Adipose tissue (tissue), 3 donors: ENCODE measurements around the gene PPP2R2D. TPM values are rescaled to one million over a fixed set of nuclear protein-coding genes. Genes with fewer than 3 reads are reported as not detected.

Source experiments
- H3K27ac ChIP-seq: one replicate; pipeline ENCODE4 v1.5.1; 2013; ENCODE audit warnings: low read depth, low read length
- WGBS, 3 donors: extraction: QIAGEN DNeasy Blood & Tissue Kit; methylation state at CpG; one replicate each; pipeline ENCODE4 v1.1.7; 2013; 5-methylcytosine and 5-hydroxymethylcytosine counted together
- polyA plus RNA-seq, 3 donors: library from polyadenylated mRNA; stranded (reverse); fragments of 200-250 nt; gene quantifications; one replicate each; pipeline ENCODE4 v1.2.3, GENCODE V29; 2013
- donor health status: healthy with polysubstance abuse.
- donor health status: Bipolar disorder and iron deficiency.
- donor health status: healthy.

Gene PPP2R2D
- polyA plus RNA-seq, 3 donors: 17.0 to 100 (median 18.5) TPM

GRCh38 chr10:131997366-131998049, 96.7 kb downstream of the PPP2R2D start:
- peak overlapping the region; percentile 28 for H3K27ac ChIP-seq
- 22 to 47% (median 41%) methylated on average over 13 of the region's 13 CpGs for WGBS, 3 donors

GRCh38 chr10:131998050-131998844, 97.4 kb downstream of the PPP2R2D start:
- peak overlapping the region; percentile 28 for H3K27ac ChIP-seq
- 49 to 73% (median 68%) methylated on average over 15 of the region's 15 CpGs for WGBS, 3 donors

- WGBS, 3 donors: 90 to 92% (median 91%) methylated on average over 18 of the region's 18 CpGs
- H3K27ac ChIP-seq: no peak overlapping the region
These were observed 98.3 kb downstream of the PPP2R2D start for GRCh38 chr10:131998845-131999681.

GRCh38 chr10:132001238-132001972, 100.6 kb downstream of the PPP2R2D start:
- 62 to 73% (median 66%) methylated on average over 15 of the region's 15 CpGs for WGBS, 3 donors
- H3K27ac ChIP-seq: no peak overlapping the region

- WGBS, 3 donors: 55 to 93% (median 90%) methylated on average over 4 of the region's 4 CpGs
- H3K27ac ChIP-seq: no peak overlapping the region
These were observed 101.2 kb downstream of the PPP2R2D start for GRCh38 chr10:132002004-132002403.

GRCh38 chr10:132003282-132003924, 102.6 kb downstream of the PPP2R2D start:
- H3K27ac ChIP-seq: no peak overlapping the region
- WGBS, 3 donors: 75 to 79% (median 75%) methylated on average over 12 of the region's 12 CpGs

GRCh38 chr10:132004052-132004451, 103.2 kb downstream of the PPP2R2D start:
- WGBS, 3 donors: 76 to 90% (median 77%) methylated on average over 10 of the region's 10 CpGs
- H3K27ac ChIP-seq: no peak overlapping the region

- WGBS, 3 donors: 90 to 96% (median 91%) methylated on average over 6 of the region's 6 CpGs
- H3K27ac ChIP-seq: no peak overlapping the region
These were observed 104.3 kb downstream of the PPP2R2D start for GRCh38 chr10:132005147-132005546.

- no peak overlapping the region for H3K27ac ChIP-seq
- WGBS, 3 donors: 87 to 94% (median 92%) methylated on average over 4 of the region's 4 CpGs
These were observed 106.2 kb downstream of the PPP2R2D start for GRCh38 chr10:132006966-132007365.

DNA sequence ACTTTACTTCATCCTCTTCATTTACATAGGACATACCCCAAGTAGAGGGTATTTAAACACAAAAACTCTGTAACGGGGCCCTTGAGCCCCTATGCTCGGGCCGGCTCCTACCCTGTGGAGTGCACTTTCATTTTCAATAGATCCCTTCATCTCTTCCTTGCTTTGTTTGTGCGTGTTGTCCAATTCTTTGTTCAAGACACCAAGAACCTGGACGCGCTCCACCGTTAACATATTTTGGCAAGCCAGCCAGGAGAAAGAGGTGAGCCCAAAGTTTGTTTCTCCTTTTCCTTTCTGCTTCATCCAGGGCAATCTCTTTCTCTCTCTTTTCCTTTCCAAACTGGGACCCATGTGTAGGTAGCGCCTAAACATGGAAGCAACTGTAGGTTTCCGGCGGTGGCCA, 106.9 kb downstream of the PPP2R2D start:
- no peak overlapping the region for H3K27ac ChIP-seq
- WGBS, 3 donors: 87 to 96% (median 90%) methylated on average over 10 of the region's 10 CpGs

Other genes with a start within 250 kb of the PPP2R2D start
- gene BNIP3, start 80.9 kb downstream of the PPP2R2D start, polyA plus RNA-seq: 100 to 1,000 TPM in 1 of 3 donors, 10 to 100 TPM in 2; 34.5 to 382 (median 57.9) TPM
- under 1 TPM; 0.15 to 0.45 (median 0.31) TPM for gene JAKMIP3, start 164.9 kb downstream of the PPP2R2D start, polyA plus RNA-seq